GM19099 (cell line): Measurements from ENCODE around the gene RIPPLY3.

Source experiments
- POLR2A ChIP-seq: IDR thresholded peaks from 3 replicates; pipeline ENCODE4 v1.6.1; 2011; ENCODE audit warnings: low read depth; ENCODE audit not compliant: insufficient read length; ENCODE audit errors: extremely low read depth

RIPPLY3 gene

GRCh38 chr21:37036177-37036576 lies 29.7 kb downstream of the RIPPLY3 start:
- TF ChIP-seq POLR2A, result no peak

DNA sequence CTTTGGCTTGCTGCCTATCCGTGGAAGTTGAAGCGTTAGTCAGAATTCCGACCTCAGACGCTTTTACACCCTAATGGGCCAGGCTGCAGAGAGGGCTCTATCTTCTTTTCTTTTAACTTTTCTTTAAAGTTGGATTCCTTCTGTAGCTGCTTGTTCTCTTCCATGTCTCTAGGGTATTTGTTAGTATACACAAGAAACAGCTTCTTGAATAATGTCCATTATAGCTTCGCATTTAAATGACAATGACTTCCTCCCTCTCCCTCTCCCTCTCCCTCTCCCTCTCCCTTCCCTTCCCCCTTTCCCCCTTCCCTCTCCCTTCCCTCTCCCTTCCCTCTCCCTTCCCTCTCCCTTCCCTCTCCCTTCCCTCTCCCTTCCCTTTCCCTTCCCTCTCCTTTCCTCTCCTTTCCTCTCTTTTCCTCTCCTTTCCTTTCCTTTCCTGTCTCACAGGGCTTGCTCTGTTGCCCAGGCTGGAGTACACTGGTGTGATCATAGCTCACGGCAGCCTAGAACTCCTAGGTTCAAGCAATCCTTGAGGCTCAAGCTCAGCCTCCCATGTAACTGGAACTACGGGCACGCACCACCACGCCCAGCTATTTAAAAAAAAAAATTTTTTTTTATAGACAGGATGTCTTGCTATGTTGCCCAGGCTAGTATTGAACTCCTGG lies 33.0 kb downstream of the RIPPLY3 start:
- no peak for TF ChIP-seq POLR2A

DNA sequence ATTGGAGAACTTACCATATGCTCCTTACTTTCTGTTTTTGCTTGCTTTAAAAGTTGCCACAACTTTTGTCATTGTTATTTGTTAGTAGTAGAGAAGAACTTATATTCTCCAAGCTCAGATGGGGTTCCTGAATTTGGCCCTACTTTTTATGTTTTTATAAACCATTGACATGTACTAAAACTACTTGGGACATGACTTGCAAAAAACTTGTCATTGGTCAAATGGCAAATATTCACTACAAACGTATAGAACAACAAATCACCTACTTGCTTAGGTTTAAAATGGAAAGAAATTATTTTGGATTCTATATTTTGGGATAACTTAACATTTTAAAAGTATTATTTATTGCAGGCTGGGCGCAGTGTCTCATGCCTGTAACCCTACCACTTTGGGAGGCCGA lies 33.7 kb downstream of the RIPPLY3 start:
- TF ChIP-seq POLR2A, result no peak

GRCh38 chr21:37041706-37042271 lies 35.3 kb downstream of the RIPPLY3 start:
- TF ChIP-seq POLR2A, result no peak

- no peak for TF ChIP-seq POLR2A
Observed at GRCh38 chr21:37043818-37044217, 37.3 kb downstream of the RIPPLY3 start.

DNA sequence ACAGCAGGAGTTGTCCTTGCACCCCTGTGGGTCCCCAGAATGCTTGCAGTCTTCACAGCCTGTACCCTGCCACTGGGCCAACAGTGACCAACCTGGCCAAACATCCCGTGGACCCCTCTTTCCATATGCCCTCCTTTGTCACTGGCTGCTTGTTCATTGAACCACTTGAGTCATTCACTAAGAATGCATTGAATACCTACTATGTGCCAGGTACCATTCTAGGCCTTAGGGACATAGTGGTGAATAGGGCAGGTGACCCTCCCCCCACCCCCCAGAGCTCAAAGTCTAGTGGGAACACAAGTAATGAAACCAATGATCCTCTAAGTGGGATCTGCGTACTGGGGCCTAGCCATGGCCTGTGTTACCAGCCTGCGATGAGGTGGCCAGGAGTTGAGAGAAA lies 38.1 kb downstream of the RIPPLY3 start:
- no peak for TF ChIP-seq POLR2A

- no peak for TF ChIP-seq POLR2A
Observed at GRCh38 chr21:37045149-37045548, 38.6 kb downstream of the RIPPLY3 start.

- TF ChIP-seq POLR2A, result no peak
Observed at GRCh38 chr21:37045556-37045955, 39.1 kb downstream of the RIPPLY3 start.

GRCh38 chr21:37047079-37047478 lies 40.6 kb downstream of the RIPPLY3 start:
- TF ChIP-seq POLR2A, result no peak

GRCh38 chr21:37055271-37055855 lies 48.9 kb downstream of the RIPPLY3 start:
- TF ChIP-seq POLR2A, result no peak

- no peak for TF ChIP-seq POLR2A
Observed at GRCh38 chr21:37057614-37058013, 51.1 kb downstream of the RIPPLY3 start.

DNA sequence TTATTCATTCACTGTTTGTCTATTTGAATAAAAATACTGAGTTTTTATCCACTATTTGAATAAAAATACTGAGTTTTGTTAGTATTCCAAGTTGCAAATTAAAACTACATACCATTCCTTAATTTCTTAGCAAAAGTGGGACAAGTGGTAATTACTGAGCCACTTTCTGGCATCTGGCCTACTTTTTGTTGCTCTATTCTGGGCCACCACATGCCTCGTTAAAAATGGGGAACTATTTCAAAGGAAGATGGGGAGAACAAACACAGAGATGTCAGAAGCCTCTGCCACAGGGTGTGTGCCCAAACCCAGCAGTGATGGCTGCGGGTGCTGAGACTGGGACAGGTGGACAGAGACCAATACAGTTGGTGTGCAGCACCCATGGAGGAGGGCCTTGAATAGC lies 51.8 kb downstream of the RIPPLY3 start:
- TF ChIP-seq POLR2A, result no peak

- TF ChIP-seq POLR2A, result no peak
Observed at GRCh38 chr21:37059181-37059580, 52.7 kb downstream of the RIPPLY3 start.

DNA sequence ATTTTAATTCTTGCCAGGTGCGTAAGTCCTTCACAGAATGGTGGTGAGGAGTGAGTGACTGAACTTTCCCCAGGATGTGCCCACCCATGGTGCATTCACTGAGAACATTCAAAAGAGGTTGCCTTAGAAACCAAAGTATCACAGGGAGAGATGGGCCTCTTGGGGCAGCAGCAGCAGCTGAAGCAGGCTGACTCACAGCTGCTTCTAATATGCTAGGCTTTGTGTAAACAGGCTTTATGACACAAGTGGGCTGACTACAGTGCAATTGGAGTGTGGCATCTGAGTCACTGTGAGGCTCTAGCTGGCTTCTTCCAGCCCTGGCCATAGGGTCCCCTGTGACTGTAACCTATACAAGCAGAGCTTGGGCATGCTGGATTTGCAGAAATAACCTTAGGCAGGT lies 53.8 kb downstream of the RIPPLY3 start:
- no peak for TF ChIP-seq POLR2A

DNA sequence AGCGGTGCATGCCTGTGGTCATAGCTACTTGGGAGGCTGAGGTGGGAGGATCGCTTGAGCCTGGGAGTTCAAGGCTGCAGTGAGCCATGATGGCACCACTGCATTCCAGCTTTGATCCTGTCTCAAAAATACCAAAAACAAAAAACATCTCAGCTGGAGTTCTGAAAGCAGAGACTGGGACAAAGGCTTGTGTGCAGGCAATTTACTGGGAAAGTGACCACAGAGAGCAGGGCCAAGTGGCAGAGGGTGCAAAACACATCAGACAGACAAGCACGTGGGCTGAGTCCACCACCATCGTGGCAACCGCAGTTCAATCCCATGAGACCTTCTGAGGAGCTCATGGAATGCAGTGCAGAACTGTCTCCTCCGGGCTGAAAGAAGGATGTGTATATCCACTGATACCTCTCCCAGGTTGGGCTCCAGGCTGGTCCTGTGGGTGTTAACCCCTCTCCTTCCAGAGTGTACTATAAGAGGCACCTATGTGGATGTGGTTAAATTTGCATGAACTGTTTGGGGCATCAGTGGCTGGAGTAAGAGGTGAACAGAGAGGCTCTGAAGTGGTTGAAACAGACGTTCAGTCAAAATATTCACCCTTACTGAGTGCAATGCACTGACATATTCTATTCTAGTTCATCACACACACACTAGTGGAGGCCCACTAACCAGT lies 55.6 kb downstream of the RIPPLY3 start:
- TF ChIP-seq POLR2A, result no peak

GRCh38 chr21:37062593-37062935 lies 56.1 kb downstream of the RIPPLY3 start:
- TF ChIP-seq POLR2A, result no peak
